Left colon (tissue), 2 donors: ENCODE measurements around the gene DCST2. TPM values are rescaled to one million over a fixed set of nuclear protein-coding genes. Genes with fewer than 3 reads are reported as not detected.

ENCODE experiments used
- ATAC-seq: fragments of 200-7000 bp; cut with Tn5 transposase; one replicate; pipeline ENCODE4 v1.9.1; 2020; ENCODE audit warnings: mild to moderate bottlenecking, moderate library complexity
- DNase-seq, 2 donors: peaks; one replicate each; pipeline ENCODE4 v3.0.0-alpha.2; 2020
- intact Hi-C, 2 donors: fragments of 100-400 bp; cut with DNase I in 1 of 2; cut with micrococcal nuclease in 1 of 2; formaldehyde crosslinking; loops; one replicate each; pipeline versions ENCODE4 v1.11.2 to v1.14.0; 2022; cut with DNase I, micrococcal nuclease
- long read RNA-seq: library from polyadenylated mRNA; unstranded; transcript quantifications from one replicate; pipeline ENCODE4 v2.0.0, GENCODE V29; 2021
- total RNA-seq, 2 donors: library from RNA; stranded (reverse); fragmentation: NEBNext Ultra II Directional; extraction: Animal tissue kit (Norgen Biotek cat#: 25700); gene quantifications; one replicate each; pipeline ENCODE4 v1.2.1, GENCODE V29; 2021
- donor health status: DM: no; HTN: no; CAD: no.
- donor health status: DM: yes; HTN: yes; CAD: no.

The DCST2 gene
- 1 to 10 TPM; 1.5 to 3.6 TPM for total RNA-seq
- long read RNA-seq, partial matches to known transcripts, result 1 of 2 reads
- long read RNA-seq, other reads (novel, unspliced or antisense), result 1 of 2 reads

DNA sequence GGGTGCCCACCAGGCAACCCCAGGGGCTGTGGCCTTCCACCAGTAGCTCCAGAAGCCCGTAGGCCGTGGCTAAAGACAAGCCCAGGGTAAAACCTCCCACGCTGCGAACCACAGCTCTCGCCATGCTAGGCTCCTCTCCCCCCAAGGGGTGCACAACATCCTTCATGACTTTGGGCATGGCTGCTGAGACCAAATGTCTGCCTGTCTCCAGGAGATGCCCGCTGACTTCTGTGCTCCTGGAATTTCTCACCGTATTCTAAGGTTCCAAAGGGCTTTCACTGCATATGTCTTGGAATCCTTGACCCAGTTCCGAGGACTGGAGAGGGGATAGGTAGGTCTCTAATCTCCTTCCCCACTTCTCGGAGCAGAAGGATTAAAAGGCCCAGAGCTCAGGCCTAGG, at the start of gene DCST2, which contains the start of gene DCST1:
Gene DCST2, minus strand, starts transcription at position 258 of the 400 bp plus-strand sequence. Its CDS starts 80 bp downstream, at position 178.
Gene DCST1, plus strand, starts transcription at position 301 of the 400 bp plus-strand sequence. CDS start 213 bp downstream, outside the sequence.
- intact Hi-C loops, result no loop called here
- ATAC-seq, result no peak

DNA sequence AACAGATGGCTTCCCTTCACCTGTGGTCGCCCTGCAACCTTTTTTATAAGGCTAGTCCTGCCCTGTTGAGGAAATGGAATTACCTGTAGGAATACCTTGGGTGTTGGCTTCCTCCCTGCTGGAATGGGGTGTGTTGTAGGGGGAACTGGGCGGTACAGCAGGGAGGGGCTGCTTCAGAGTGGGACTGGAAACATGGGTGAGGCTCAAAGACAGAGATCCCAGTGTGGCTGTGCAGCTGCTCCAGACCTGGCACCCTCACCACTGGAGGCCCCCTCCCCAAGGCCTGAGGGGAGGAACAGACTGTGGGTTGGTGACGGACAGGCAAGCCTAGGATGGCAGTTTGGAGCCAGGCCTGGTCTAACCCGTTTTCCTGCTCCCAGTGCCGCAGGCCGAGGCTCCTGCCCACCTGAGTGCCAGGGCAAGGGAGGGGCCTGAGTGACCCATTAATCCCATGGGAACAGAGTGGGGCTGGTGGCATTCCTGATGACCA, 49.5 kb upstream of the DCST2 start:
- ATAC-seq (peak; percentile 54), DNase-seq (peak; percentile 74 to 91)
- intact Hi-C loops, result no loop called here

More for the DNA sequence above, at the start of gene DCST2, which contains the start of gene DCST1:
- DNase-seq, result no peak

DNA sequence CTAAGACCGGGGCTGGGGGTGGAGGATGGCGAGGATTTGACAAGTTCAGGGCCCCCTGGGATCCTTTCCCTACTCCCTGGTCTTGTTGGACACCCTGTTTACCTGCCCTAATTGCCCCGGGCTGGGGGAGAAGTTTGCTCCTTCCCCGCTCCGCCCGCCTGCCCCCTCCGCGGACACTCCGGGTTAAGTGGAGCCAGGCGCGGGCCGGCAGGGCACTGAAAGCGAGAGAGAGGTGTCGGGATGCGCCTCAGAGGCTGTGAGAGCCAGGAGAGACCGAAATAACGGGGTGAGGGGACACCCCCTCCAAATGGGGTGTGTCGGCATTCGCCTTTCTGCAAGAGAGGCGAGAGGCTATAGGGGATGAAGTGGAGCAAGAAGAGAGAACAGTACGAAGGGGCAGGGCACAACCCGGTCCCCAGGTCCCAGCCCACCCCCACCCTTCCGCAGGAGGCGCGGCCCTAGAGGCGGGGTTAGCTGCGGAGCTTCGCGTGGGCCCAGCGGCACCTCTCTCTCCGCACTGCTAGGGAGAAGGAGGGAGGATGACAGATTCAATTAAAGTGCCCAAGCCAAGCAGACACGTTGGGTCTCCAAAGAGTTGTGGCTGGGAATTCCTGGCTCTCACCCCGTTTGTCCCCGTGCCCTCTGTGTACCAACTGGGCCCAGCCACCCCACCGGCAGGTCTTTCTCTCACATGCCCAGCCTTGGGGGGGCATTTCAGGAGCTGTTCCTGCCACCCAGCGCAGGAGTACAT, 48.9 kb upstream of the DCST2 start:
- intact Hi-C loops, result no loop called here
- DNase-seq (peak; percentile 59 to 75), ATAC-seq (peak; percentile 9)

DNA sequence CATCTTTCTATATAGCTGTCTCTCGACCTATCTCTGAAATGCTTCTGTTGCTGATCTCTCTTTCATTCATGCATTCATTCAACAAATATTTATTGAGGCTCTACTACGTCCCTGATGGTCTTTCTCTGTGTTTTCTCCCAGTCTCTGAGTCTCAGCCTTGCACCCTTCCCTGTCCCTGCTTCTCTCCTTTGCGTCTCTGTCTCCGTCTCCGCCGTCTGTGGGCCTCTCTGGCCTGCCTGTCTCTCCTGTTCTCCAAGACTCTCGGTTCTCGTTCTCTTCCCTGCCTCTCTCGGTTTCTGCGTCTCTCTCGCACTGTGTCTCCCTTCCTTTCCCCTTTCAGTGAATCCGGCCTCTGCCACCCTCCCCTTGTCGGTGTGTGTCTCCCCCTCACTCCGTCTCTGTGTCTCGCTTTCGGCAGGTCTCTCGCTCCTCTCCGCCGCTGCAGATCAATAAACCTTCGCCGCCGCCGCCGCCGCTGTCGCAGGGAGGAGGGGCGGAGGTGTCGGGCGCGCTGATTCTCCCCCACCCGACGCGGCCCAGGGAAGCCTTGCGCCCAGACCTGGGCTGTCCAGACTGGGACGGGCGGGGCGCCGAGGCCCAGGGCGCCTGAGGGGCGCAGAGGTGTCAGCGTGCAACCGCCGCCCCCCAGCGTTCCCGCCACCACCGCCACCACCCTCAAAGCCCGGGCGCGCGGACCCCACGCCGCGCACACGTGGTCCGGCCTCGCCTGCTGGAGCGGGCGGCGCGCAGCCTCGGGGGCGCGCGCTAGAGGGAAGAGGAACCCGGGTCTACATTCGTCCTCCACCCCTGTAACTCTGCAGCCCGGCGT, 48.1 kb upstream of the DCST2 start:
- intact Hi-C loops, result no loop called here
- DNase-seq (peak in 1 of 2 donors; percentile 66), ATAC-seq (no peak)

DNA sequence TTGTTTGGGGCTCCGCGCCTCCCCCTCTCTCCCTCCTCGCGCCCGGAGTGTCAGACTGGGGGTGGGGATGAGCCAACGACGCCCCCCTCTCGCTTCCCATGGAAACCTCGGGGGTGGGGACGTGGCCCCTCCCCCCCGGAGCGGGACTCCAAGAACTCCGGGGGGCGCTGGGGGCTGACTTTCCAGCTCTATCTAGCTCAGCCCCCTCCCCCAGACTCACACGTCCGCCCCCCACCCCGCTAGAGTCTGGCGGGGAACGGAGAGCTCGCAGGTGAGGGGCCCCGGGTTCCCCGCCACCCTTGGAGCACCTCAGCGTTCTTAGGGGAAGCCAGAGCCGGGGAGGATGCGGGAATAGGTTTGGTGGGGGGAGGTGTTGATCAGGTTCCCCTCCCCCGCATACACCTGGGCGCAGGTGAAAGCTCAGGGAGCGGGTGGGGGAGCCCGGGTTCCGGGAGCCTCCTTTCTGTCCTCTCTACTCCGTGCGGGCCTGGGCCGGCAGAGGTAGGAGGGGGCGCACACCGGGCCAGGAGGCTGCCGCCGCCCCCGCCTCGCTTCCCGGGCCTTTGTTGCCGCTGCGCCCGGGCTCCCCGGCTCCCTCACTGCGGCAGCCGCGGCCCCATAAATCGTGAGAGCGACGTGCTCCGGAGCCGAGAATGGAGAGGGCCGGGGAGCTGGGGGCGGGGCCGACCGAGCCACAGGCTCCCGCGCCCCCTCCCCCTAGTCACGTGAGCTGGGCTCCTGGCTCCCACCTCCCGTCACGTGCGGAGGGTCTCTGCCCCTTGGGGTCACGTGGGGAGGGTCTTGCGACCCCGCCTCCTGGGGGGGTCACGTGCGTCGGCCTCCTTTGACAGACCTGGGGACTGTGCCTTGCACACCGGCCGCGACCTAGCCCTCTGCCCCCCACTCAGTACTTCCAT, 47.0 kb upstream of the DCST2 start:
- DNase-seq (peak in 1 of 2 donors; percentile 74), ATAC-seq (no peak)
- intact Hi-C loops, result no loop called here

DNA sequence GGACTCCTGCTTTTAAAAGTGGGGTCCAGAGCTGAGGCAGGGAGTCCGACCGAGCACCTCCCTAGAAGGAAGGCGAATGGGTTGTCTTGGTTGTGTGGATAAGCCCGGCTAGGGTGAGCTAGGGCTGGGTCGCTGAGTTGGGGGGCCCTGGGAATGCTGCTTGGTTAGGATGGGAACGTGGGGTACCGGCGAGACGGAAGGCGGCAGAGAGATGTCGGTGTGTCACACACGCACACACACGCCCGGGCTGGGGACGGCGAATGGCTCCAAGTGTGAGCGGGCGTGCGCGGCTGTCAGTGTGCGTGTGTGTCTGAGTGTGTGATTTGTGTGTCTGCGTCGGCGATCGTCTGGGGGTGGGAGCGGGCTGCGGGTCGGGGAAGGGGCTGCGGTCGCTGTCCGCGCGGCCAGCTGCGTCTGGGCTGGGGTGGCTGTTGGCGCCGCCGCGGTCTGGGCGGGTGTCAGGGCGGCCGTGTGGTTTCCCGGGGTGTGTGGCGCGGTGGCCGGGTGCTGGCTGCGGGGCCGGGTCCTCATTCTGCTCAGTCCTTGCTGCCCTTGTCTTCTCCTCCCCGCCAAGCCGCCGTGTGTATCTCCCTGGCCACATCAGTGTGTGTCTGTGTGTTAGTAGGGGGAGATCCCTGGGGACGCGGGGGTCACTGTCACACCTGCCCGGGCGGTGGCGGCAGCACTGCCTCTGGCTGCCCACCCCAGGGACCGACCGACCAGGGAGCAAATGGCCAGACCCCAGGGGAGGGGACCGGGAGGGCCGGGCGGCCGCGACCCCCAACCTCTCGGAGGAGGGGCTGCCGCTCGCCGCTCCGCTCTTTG, 46.1 kb upstream of the DCST2 start:
- ATAC-seq (no peak), DNase-seq (peak in 1 of 2 donors; percentile 52)
- intact Hi-C loops, result no loop called here

DNA sequence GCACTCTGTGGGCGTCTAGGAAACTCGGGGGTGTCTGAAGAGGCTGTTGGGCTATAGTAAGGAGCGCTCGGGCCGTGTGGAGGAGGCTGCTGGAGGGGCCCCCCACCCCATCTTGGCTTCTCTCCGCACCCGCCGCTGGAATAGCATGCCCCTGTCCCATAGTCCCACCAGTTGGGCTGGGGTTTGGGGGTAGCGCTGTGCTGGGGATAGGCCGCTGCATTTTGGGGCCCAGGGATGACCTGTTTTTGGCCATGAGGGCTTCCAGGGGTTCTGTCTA, 45.6 kb upstream of the DCST2 start:
- ATAC-seq (no peak), DNase-seq (no peak)
- intact Hi-C loops, result no loop called here

DNA sequence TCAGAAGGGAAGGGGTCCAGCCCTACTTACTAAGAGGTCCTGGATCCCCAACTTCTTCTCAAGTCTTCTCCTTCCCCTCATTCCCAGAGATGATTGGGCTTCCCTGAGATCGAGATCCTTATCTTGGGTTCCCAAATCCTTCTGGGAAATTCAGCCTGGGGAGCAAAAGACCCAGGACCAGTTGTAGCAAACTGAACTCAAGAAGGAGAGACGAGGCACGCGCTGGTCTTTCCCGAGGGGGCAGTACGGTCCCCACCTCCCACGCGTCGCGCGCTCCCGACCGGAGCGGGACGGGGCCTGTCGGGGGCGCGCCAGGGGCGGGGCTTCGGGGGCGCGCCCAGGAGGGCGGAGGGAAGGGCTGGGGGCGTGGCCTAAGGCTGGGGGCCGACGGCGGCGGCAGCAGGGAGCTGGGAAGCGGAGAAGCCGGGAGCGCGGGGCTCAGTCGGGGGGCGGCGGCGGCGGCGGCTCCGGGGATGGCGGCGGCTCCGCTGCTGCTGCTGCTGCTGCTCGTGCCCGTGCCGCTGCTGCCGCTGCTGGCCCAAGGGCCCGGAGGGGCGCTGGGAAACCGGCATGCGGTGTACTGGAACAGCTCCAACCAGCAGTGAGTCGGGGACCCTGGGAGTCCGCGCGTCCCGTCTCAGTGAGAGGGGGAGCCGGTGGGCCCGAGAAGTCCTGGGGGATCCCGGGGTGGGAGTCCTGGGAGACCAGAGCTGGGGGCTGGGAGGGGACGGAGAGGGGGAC, 45.1 kb upstream of the DCST2 start, which contains the start of gene EFNA3:
Gene EFNA3, plus strand, starts transcription at position 369 of the 741 bp plus-strand sequence. Its CDS starts 105 bp downstream, at position 474.
- intact Hi-C loops, result no loop called here

DNA sequence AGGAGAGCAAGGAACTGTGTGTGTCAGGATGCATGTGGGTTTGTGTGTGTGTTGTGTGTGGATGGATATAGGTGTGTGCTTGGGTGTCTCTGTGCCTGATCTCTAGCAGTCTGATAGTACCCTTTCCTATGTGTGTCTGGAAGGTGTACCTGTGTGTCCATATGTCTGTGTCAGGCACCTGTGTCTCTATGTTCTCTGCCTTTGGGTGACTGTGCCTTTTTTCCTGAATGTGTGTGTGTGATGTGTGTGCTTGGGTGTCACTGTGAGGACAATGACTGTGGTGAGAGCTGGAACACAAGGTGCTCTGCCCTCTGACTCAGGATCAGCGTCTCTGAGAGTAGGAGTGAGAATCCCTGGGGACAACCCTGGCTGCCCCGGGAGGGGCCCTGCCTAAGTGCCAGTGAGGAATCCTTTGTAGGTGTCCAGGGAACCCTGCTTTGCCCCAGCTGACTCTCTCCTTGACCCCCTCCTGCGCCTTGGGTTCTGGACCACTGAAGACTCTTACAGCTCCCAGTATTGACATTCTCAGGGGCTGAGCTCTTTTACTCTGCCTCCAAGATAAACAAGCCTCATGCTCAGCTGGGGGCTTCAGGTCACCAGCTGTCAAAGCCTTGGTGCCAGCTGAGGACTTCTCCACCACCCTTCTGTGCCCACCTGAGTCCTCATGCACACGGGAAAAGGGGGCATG, 44.3 kb upstream of the DCST2 start:
- intact Hi-C loops, result no loop called here
- DNase-seq (no peak), ATAC-seq (no peak)

More for the DNA sequence above, 45.1 kb upstream of the DCST2 start, which contains the start of gene EFNA3:
- DNase-seq (peak; percentile 75 to 88), ATAC-seq (peak; percentile 52)

DNA sequence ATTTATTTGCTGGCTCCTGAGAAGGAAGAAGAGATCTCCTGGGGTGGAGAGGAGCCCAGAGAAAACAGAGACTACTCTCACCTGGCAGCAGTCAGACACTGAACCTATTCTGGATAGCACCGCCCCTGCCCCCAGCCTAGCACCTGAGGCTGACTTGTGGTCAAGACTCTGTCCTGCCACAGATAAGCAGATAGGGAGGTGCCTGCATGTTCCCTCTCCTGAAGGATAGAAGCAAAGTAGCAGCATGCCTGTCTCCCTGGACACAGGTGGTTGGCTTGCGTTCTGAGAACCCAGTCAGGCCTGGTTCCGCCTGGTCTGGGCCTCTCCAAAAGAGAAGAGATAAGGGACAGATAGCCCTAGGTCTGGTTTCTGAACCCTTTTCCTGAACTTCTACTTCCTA, 43.8 kb upstream of the DCST2 start:
- ATAC-seq (no peak), DNase-seq (no peak)
- intact Hi-C loops, result no loop called here

DNA sequence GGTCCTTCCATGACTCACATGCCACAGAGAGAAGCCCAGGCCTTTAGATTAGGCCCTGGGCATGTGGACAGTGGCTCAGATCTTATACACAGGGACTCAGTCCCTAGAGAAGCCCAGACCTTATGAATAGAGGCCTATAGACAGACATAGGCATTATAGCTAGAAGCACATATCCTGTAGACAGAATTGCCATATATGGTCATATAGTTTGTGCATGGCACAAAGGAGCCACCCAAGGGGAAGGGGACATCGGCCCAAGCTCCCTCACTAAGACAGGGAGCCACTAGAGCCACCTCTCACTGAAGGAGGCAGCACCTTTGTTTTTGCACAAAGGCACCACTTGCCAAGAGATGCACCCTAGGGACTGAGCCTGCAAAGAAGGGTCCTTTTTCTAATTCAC, 42.8 kb upstream of the DCST2 start:
- ATAC-seq (no peak), DNase-seq (no peak)
- intact Hi-C loops, result no loop called here

DNA sequence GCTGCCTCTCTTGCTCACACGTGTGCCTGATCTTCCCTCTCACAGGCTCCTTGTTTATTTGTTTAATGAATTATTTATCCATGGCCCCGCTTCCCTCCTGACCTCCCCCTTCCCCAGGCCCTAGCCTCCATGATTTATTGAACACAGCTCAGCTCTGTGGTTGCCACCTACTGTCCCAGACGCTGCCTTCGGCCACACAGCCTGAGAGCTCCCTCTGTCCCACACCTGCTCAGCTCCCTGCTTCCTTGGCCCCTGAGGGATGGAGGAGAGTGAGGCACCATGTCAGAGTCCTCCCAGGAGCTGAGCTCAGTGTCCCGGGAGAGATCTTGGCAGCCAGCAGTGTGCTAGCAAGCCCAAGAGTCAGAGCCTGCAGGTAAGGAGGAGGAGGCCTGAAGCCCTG, 42.0 kb upstream of the DCST2 start:
- DNase-seq, result no peak
- ATAC-seq, result no peak
- intact Hi-C loops, result no loop called here

DNA sequence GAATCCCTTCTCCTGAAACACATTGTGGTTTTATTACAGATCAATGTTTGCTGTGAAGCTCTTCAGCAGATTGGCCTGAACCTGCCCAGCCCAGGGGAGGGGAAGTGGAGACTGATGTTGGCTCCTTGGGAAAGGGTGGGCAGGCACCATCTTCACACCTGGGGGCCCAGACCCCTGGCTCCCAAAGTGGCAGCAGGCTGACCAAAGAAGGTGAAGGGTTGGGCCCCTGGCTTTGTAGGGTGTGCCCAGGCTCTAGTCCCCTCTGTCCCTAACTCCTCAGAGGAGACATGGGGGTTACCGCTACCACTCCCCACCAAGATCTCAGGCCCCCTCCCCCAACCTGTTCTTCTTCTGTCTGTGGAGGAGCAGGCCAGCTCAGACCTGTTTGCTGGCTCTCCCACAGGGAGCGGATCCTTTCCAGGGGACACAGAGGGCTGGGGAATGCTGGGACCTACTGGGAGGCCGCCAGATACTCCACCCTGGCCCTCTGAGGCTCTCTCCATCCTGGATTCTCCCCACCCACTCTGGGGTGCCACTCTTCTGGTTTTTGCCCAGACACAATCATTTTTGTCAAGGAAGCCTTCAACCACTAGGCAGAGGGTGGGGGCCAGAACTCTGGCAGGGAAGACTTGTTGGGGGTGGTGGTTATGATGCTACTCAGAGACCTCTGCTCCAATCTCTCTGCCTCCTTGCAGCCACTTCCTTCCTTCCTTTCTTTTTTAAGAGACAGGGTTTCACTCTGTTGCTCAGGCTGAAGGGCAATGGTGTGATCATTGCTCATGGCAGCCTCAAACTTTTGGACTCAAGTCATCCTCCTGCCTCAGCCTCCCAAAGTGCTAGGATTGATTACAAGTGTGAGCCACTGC, 40.0 kb upstream of the DCST2 start:
- intact Hi-C loops, result no loop called here
- ATAC-seq, result no peak
- DNase-seq, result no peak

DNA sequence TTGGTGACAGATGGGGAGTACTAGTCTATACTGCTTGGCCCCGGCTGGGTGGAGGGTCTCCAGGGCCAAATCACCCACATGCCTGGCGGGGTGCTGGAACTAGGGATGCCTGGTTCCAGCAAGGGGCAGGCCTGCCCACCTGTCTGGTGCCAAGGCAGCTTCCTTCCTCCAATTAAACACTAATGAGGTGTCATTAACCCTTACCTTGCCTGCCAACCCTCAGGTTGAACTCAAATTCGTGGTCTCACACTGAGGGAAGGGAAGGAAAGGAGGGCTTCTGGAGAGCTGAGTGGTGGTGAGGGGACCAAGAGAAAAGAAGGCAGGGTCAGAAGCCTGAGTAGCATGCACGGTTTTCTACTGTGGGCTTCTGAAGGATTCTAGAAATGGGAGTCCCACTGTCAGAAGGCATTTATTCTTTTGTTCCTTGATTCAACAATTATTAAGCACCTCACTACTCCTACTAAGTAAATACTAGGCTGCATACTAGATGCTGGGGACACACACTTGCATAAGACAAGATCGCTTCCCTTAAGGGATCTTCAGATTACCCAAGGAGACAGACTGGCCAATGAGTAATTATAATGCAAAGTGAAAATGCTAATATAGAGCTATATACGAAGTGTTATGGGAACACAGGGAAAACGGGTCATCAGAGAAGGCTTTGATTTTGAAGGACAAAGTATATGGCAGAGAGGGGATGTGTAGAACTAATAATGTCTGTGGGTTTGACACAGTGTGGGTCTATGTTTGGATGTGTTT, 39.1 kb upstream of the DCST2 start:
- intact Hi-C loops, result no loop called here
- no peak for ATAC-seq
- no peak for DNase-seq

DNA sequence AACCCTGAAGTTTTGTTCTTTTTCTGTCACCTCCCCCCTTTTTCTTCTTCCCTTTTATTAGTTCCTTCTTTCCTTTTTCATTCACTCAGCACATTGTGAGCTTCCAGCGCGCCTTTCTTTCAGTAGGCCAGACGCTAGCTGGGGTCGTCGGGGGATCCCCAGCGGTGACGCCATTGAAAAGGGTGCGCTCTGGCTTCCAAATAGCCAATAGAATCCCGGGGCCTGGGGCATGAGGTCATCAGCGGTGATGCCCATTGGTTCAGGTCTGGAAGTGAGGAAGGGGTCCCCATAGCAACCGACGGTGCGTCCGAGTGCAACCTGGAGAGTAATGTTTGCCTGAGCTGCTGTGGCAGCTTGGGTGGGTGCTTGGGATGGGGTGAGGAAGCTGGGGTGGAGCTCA, 38.1 kb upstream of the DCST2 start:
- DNase-seq (no peak), ATAC-seq (no peak)
- intact Hi-C loops, result no loop called here
